Stimulated activated CD4-positive, alpha-beta T cell treated with anti-CD3 and anti-CD28 coated beads, Interleukin-4, amount 100 ng/mL, for 24 hours (primary cell): ENCODE measurements around the gene MEF2D.

ENCODE experiments used
- DNase-seq: peaks from one replicate; pipeline ENCODE4 v3.0.0-alpha.2; 2020

The MEF2D gene

DNA sequence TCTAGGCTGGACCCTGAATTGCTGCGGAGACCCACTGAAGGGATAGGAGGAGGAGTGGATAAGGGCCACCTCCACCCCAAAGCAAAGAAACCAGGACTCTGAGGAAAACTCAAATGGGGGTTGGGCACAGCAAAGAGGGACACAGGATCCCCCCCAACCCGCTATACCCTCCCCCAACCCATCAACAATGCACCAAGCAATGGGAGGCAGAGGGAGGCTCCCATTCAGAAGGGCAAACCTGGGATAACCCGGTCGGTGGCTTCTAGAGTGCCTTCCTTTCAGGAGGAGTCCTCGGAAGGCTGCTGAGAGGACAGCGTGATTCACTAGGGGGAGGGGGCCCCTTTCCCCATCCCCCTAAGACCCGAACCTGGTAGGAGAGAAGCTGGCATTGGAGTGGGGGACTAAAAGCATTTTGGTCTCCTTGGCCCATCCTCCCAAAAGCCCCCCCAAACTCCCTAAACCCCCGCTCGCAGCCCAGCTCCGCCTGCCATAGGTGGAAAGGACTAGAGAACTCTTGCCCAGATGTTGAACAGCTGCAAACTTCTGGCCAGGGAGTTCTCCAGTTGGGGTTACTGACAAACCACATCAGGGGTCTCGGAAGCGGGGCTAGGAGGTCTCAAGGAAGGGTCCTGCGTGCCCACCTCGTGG lies 1.3 kb downstream of the MEF2D start:
- no peak for DNase-seq

DNA sequence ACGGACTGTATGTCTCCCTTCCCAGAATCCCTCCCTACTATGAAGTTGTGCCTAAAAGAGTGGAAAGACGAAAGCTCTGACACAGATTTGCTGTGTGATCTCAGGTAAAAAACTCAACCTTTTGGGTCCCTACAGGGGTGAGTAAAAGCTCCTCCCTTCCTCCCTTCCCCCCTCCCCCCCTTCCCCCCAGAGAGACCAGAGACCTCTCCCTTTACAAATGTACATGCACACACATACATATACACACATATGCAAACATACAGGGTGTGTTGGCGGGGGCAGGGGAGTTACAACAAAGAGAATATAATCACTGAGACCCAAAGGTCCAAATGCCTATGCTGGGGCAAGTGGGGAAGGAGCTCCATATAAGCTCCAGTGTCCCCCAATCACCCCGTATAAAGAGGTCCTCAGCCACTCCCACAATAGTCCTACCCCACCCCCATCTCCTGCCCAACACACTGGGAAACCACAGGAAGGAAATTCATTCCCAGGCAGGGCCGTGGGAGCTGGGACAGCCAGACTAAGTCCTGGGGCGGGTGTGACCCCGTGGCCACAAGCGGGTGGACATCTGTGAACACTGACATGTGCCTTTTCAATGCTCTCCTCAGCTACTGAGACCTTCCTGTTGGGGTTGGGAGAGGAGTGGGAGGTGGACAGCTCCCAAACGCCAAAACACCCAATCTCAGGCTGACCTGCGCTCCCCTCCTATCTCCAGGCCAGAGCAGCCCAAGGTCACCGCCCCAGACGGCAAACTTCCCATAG lies 2.0 kb downstream of the MEF2D start:
- no peak for DNase-seq

DNA sequence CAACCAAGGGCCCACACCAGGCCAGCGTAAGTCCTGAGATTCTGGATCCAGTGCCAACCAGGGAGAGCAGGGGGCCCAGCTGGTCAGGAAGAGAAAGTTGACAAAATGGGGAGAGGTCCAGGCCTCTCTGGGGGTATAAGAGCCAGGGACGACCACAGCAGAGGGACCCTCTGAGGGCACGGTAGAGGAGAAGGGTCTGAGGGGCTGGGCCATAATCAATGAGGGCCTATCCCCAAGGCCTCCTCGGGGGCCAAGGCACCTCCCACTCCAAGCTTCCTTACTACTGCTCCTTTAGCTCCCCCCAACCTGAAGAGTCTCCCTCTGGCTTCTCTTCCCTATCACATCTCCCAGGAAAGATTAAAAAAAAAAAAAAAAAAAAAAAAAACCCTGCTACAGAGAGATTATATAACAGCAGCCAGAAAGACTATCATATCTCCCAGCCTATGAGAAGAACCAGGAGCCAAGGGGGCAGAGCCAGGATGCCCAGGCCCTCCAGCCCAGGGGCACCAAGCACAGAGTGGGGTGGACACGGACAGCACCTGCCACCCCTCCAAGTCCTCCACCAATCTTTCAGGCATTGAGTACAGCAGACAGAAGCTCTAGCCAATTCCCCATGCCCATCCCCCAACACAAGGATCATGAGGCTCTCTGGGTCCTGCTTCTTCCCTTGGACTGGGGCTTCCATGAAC lies 2.7 kb downstream of the MEF2D start:
- DNase-seq, result no peak

DNA sequence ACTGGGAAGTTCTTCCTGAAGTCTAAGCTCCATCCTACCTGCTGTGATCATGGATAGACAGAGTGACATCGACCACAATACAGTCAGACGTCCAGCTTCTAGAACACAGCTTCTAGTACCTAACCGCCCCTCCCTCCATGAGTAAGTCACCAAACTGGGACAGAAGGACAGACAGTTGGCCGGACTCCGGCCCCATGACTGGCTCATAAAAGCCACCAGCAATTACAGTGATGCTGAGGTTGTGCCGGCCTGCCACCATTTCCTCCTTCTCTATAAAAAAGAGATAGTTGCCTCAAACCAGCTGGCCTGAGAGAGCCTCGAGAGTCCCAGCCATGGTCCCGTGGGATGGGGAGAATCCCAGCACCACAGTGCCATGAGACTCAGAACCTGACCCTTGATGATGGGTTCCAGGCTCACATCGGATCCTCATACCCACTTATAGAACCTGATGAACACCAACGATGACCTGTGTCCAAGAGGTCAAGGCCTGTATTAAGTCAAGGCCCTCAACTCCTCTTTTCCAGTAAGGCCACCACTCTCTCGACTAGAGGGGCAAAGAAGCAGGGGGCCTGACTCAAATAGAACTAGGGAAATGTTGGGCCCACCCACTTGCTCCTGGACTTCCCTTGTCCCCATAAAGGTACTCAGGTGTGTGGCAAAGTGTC lies 3.4 kb downstream of the MEF2D start:
- DNase-seq, result no peak

DNA sequence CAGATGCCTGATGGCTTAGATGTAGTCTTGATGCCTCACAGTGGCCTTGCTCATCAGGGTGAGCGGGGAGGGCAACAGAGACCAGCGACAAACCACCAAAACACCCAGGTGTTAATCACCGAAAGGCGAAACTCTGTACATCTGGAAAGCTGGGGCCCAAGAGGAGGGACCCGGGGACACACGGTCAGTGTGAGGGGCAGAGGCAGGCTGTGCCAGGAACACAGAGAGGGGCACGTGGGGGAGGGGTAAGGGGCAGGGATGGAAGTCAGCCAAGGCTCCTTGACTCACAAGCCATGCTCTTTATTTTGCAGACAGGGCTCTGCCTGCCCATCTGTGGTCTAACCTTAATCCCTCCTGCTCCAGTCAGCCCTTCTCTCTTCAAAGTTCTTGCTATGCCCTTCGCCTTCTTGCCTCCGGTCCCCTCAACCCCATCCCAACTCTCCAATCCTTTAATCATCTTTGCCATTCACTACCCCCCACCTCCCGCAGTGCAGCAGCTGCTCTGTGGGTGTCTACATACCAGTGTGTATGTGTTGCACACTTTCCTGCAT lies 4.3 kb downstream of the MEF2D start:
- DNase-seq, result no peak

DNA sequence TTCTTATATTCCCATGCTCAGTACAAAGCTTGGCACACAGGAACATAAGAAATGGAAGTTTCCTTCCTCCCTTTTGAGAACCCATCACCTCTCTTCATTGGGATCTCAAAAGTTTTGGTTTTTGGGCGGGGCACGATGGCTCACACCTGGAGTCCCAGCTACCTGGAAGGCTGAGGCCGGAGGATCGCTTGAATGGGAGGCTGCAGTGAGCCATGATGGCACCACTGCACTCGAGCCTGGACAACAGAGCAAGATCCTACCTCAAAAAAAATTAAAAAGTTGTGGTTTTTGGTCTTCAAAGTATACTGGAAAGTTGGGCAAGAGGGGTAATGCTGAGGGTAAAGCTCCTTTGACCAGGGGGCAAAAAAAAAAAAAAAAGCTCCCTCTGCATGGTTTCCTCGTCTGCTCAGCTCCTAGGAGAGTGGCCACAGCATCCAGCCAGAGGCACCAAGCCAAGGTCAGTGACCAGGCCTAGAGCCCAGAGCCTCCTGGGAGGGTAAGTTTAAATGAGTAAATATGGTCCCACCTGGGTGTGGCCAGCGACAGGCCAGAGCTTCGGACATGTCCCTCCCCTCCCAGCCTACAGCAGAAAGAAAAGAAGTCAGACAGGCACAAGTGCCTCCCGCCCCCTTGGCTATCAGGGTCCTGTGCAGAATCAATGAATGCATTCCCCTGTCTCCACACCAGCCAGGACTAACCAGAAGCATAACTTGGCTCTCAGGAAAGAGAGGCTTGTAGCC lies 5.0 kb downstream of the MEF2D start:
- no peak for DNase-seq

DNA sequence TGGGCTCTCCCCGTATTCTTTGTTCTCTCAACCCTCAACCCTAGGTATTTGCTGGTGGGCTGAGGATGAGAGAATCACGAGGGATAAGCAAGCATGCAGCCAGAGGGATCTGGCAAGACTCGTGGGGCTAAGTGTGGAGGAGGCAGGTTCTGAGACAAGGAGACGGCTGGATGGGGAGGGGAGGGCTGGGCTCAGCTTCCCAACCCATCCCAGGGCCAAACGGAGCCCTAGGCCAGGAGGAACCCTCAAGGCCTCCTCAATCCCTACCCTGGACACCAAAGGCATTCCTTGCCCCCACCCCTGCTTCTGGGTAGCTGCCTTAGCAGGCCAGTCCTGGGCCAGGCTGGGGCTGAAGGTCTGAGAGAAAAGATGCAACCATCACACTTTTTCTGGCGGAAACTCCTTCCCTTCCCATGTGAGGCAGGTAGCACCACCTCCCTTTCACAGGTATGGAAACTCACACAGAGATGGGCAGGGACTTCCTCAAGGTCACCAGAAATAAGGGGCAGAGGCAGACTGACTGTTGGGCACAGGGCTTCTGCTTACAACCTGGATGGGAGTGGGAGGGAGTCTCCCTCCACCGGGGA lies 6.2 kb downstream of the MEF2D start:
- no peak for DNase-seq

DNA sequence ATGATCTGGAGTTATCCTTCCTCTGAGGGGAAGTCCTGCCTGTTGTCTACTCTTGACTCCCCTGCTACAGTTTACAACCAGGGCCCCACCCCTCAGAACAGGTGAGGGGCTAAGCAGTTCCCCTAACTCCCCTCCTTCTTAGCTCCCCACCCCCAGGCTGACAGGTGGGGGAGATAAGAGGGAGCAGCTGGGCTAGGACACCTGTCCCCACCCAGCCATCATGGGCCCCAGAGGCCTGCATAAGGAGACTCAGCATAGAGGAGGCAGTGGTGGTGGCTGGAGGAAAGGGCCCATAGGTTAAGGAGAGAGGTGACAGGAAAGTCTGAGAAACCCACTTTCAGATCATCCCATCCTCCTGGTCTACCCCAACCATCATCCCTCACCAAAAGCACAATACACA lies 6.8 kb downstream of the MEF2D start:
- DNase-seq, result no peak

DNA sequence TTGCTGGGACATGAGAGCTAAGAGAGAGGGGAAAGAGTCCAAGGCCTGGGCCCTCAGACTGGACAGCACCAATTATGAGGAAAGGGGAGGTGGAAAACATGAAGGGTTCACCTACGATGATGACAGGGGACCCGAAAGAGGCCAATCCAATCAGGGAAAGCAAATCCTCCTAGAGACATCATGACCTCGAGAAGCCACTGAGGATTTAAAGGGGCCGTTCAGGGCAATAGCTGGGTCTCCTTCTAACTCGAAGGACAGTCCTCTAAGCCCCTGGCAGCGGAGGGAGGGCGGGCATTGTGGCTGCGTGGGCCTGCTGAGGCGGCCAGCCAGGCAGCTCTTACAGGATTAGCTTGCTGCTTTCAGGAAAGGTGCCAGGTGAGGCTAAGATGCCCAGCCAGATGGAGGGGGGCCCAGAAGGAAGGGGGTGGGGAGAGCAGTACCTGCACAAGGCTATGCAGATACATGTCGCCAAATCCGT lies 7.4 kb downstream of the MEF2D start:
- no peak for DNase-seq

DNA sequence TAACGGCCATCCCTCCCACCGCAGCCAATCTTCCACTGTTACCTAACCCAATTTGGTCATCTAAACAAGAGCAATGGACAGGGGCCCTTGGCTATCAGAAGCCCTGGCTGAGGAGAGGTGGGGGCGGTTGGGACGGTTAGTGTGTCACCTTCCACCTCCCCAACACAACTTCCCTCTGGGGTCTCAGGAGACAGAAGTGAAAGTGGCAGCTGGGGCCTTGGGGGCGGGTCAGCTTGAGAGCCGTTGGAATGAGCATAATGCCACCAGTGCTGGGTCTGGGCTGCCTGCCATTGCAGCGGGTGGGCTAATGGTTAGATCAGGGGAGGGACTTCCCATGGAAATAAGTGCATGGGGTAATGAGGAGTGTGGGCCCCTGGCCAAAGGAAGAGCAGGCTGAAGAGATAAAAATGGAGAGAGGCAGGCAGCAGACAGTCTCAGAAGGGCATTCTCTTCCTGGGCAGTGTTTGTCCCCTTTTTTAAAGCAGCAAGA lies 7.9 kb downstream of the MEF2D start:
- DNase-seq, result no peak

DNA sequence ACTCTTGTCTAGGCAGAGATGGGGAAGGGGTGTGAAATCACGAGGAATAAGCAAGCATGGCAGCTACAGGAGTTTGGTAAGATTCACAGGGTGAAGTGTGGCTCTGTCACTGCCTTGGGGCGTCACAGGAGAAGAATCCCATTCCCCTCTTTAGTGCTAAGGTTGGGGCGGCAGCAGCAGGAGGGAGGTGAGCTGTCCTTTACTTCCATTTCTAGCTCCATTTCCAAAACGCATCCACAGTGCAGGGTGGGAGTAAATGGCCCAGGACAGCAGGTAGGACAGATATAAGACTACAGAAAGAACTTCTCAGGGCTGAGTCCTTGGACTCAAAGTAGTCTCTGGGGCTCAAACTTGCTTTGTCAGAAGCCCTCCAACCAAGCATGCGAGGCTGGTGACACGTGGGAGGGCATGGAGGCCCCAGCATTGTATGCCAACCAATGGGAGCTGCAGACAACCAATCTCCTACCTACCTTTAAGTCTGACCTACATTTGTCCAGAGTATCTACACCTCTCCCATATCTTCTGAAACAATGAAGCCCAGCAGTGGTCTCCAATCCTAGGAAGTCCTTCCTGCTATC lies 8.5 kb downstream of the MEF2D start:
- no peak for DNase-seq

DNA sequence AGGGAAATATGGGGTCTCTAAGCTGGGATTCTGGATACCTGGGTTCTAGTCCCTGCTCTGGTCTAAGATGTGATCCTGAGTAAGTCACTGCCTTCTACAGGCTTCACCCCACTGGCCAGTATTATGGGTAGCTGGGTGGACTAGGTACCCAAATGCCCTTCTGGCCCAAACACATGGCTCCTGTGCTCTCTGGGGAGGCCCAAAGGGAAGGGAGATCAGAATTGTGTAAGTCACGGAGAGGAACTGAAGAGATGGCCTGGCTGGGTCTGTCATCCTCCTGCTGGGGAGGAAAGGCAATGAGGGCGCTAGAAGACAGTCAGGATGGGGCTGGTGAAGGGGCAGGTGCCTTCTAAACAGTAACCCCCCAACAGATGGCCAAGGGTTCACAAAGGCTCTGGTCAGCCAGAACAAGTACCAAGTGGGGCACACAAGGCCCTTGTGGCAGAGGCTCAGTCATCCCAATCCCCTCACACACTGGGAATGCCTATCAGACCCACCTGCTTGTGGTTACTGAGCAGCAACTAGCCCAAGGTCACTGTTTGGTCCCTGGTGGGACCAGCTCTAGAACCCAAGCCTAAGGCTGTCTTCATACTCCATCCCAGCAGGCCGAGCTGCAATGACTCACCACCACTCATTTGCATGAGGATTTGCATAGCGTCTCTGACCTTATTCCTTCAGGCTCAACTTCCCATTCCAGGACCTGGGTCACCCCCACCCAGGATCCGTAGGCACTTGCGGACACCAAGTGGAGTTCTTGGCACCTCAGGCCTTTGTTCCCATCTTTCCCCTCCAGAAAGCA lies 9.2 kb downstream of the MEF2D start:
- DNase-seq, result no peak

DNA sequence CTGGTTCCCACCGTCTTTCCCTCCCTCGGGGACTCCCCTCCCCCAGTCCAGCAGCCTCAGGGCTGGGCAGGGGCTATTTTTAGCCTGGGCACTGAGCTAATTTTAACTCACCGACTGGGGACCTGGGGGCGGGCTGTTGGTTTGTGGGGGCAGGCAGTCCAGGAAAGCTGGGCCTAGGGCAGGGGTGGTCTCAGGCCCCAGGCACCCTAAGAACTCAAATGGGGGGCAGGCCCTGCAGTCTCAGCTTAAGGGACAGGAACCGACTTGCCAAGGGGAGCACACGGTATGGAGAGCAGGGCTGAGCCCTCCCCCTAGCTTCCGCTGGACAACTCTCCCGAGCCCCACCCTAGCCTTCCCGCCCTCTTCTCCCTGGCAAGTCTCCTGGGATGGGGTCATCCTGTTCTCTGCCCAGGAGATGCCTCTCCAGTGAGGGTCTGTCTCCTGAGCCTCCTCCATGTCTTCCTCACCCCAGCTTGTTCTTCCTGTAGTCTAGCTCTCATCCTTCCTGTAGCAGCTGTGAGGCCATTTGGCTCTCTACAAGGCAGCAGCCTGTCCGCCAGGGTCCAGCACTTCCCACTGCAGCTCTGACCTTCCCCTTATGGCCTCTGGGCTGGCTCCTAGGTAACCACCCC lies 10.1 kb downstream of the MEF2D start:
- DNase-seq, result no peak

DNA sequence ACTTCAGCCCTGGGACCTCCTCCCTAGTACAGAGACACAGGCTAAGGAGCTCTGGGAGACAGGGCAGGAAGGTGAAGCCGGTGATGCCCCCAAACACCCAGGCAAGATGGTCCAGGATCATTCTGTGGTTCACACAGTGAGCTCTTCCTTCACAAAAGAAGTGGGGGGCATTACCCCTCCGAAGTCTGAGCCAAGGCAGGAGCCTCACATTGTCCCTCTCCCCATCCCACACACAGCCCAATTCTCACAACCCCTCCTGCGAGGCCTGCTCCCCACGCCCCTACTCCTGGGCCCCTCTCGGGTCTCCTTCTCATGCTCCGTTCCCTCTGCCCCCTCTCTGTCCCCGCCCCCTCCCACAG lies 10.7 kb downstream of the MEF2D start:
- DNase-seq, result no peak

DNA sequence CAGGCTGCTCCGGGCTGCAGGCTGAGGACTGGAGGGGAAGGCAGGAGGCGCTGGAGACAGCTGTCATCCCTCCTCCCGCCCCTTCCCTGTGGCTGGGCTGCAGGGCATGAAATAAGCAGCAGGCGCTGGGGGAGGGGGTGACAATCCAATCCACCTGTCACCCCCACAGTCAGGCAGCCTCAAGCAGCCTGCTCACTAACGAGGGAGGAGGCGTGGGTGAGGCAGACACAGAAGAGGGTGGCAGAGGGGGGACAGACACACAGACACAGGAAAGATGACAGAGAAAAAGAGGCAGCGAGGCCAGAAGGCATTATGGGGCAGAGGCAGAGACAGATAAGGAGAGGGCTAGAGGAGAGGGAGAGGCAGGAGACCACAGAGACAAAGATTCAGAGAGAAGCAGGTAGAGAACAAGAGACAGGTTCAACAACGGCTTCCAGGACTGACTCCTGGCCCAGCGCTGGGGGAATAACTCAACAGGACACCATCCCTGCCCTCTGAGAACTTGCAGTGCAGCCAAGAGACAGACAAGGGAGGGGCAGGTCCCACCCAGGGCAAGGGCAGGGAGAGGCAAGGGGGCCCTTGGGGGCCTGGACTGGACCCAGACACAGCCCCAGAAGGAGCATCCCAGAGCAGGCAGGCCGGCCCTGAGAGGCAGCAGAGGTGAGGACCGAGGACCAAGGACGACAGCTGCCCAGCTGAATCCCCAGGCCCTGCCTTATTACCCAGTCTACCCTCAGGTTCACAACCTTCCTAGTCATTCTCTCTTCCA lies 11.2 kb downstream of the MEF2D start:
- peak; percentile 42 for DNase-seq

DNA sequence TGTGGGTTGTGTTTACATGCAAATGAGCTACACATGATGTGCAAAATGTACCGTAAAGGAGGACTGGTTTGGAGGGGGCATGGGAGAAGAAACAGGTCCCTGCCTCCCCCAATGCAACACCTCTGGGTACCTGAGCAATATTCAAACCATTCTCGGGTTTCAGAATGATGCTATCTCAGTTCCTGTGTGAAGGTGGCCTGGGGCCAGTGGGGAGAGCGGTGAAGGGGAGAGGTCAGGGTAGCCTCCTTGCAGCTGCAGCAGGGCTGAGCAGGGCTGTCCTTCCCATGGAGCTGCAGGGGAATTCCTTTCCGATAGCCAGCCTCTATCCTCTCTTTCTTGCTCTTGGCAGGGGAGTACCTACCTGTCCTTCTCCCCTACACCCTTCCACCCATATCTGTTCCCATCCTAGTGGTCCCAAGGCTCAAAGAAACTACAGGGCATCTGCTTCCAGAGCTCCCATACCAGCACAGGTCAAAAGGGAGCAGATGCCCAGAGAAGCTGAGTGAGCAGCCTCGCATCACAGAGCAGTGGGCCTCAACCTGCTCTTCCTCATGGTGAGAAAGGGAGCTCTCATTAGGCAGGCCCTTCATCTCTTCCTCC lies 11.9 kb downstream of the MEF2D start:
- peak; percentile 36 for DNase-seq

DNA sequence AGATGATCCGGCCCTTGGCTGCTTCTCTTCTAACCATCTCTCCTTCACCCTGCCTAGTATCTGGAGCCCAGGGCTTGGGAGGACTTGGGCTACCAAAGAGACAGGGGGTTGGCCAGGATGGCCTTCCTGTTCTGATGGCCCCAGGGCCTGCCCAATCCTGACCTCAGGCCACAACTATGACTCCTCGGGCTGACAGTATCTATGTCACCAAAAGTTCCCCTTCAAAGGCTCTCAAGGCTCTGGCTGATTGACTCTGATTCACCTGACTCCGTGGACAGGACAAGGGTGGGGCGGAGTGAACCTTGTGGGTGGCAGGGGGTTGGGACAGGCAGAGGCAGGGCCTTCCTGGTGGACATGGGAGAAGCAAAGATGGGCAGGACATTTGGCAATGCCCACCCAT lies 12.7 kb downstream of the MEF2D start:
- DNase-seq, result peak; percentile 37

DNA sequence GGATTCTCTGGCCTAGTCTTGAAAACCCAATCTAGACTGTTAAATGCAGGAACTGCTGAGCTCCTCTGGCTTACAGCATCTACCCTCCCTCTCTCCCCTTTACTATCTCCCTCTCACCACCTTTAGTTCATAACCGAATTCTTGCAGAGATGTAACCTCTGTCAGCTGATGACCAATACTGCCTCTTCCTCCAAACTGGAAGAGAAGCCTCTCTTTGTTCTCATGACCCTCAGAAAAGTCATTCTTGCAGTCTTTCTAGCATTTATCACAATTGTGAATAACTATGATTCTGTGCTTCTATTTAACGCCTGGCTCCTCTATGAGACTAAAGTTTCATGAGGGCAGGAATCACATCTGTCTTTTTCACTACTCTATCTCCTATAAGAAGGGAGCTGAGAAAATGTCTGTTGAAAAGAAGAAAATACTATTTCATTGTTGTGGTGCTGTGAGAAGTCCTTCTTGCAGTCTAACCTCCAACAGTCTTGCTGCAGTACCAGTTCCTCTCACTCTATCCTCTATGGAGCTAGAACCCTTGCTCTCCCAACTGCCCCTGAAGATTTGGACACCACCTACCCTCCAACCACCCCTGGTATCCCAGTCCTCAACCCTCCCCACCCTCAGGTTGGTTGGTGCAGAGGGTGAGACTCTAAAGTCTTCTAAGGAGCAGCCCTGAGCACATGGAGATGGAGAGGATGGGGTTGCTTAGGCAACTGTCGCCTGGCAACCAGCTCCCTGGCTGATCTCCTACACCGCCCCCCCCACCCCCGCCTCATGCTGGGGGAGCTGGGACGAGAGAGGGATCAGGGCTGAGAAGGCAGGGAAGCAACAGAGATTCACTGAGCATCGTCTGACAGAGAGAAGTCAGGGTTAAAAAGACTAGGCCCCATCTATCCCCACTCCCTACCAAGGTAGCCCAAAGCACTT lies 13.9 kb downstream of the MEF2D start:
- DNase-seq, result no peak
